ENCODE results near the gene STAM. TPM values are rescaled to one million over a fixed set of nuclear protein-coding genes. Genes with fewer than 3 reads are reported as not detected.

The STAM gene
- polyA plus RNA-seq, 1 donor from 2014 or later: 33.0 TPM

- Histone ChIP-seq H3K9me3 (ENCODE audit: low read length) (no peaks in the 10 kb centered on the region), H3K36me3 (ENCODE audit: insufficient read depth, low read length) (no peaks in the 10 kb centered on the region), H3F3A (ENCODE audit: insufficient read depth, low read length, poor library complexity, severe bottlenecking) (no peaks in the 10 kb centered on the region), H3K4me3 (ENCODE audit: low read length) (no peak overlapping the region), H2AFZ (ENCODE audit: low read depth, low read length) (no peak overlapping the region), H3K27ac (ENCODE audit: low read length) (no peak overlapping the region), H3K79me2 (replicated peaks; ENCODE audit: insufficient read depth, low read length) (no peaks in the 10 kb centered on the region), H3K9ac (ENCODE audit: low read length) (no peak overlapping the region), H3K27me3 (ENCODE audit: insufficient read depth, low read depth, low read length) (no peaks in the 10 kb centered on the region), H3K4me2 (ENCODE audit: low read length) (no peak overlapping the region), H3K9me2 (ENCODE audit: insufficient read depth, low read length) (no peaks in the 10 kb centered on the region), H4K20me1 (ENCODE audit: insufficient read depth) (no peaks in the 10 kb centered on the region)
- TF ChIP-seq SMC3 (conservative IDR thresholded peaks at IDR 0.05; ENCODE audit: poor library complexity) (no peak), POLR2AphosphoS5 (IDR thresholded peaks at IDR 0.05) (no peak), TAF1 (IDR thresholded peaks at IDR 0.05; ENCODE audit: low read depth) (no peak), MXI1 (conservative IDR thresholded peaks at IDR 0.05; ENCODE audit: poor library complexity, severe bottlenecking) (no peak), EZH2 (IDR thresholded peaks at IDR 0.05; ENCODE audit: borderline replicate concordance, insufficient read depth, low read length, poor library complexity, severe bottlenecking) (no peak), REST (IDR thresholded peaks at IDR 0.05; ENCODE audit: borderline replicate concordance) (no peak), CTCF (IDR thresholded peaks at IDR 0.05; ENCODE audit: poor library complexity, severe bottlenecking) (no peak)
These were observed 104.1 kb downstream of the STAM start for GRCh38 chr10:17747883-17748550.

- no peaks in the 10 kb centered on the region for H3F3A ChIP-seq (ENCODE audit: insufficient read depth, low read length, poor library complexity, severe bottlenecking)
- no peaks in the 10 kb centered on the region for H3K9me3 ChIP-seq (ENCODE audit: low read length)
- H3K79me2 ChIP-seq (replicated peaks; ENCODE audit: insufficient read depth, low read length): no peaks in the 10 kb centered on the region
- no peaks in the 10 kb centered on the region for H3K27me3 ChIP-seq (ENCODE audit: insufficient read depth, low read depth, low read length)
- H3K4me2 ChIP-seq (ENCODE audit: low read length): no peak overlapping the region
- no peak overlapping the region for H3K4me3 ChIP-seq (ENCODE audit: low read length)
- no peak overlapping the region for H3K9ac ChIP-seq (ENCODE audit: low read length)
- H4K20me1 ChIP-seq (ENCODE audit: insufficient read depth): no peaks in the 10 kb centered on the region
- H3K36me3 ChIP-seq (ENCODE audit: insufficient read depth, low read length): no peaks in the 10 kb centered on the region
- TF ChIP-seq POLR2AphosphoS5 (IDR thresholded peaks at IDR 0.05): no peak
- TF ChIP-seq REST (IDR thresholded peaks at IDR 0.05; ENCODE audit: borderline replicate concordance): no peak
- no peak for TF ChIP-seq EP300 (conservative IDR thresholded peaks at IDR 0.05; ENCODE audit: poor library complexity, severe bottlenecking)
- TF ChIP-seq MXI1 (conservative IDR thresholded peaks at IDR 0.05; ENCODE audit: poor library complexity, severe bottlenecking): no peak
- no peak for TF ChIP-seq EZH2 (IDR thresholded peaks at IDR 0.05; ENCODE audit: borderline replicate concordance, insufficient read depth, low read length, poor library complexity, severe bottlenecking)
- TF ChIP-seq RAD21 (conservative IDR thresholded peaks at IDR 0.05): no peak
- no peak for TF ChIP-seq SMC3 (conservative IDR thresholded peaks at IDR 0.05; ENCODE audit: poor library complexity)
- no peak for TF ChIP-seq TAF1 (IDR thresholded peaks at IDR 0.05; ENCODE audit: low read depth)
- TF ChIP-seq CTCF (IDR thresholded peaks at IDR 0.05; ENCODE audit: poor library complexity, severe bottlenecking): no peak
- no peaks in the 10 kb centered on the region for H3K9me2 ChIP-seq (ENCODE audit: insufficient read depth, low read length)
- H3K27ac ChIP-seq (ENCODE audit: low read length): no peak overlapping the region
- no peak overlapping the region for H2AFZ ChIP-seq (ENCODE audit: low read depth, low read length)
These were observed 105.9 kb downstream of the STAM start for GRCh38 chr10:17749890-17750289.

Measured in neural cell (in vitro differentiated cells).